NCI-H187 (cell line): ENCODE data around the gene THYN1.

Experiments used
- DNase-seq, 2 experiments: peaks; one replicate each; lab custom pipeline; 2025; lab: John Stamatoyannopoulos, UW

THYN1 gene

DNA sequence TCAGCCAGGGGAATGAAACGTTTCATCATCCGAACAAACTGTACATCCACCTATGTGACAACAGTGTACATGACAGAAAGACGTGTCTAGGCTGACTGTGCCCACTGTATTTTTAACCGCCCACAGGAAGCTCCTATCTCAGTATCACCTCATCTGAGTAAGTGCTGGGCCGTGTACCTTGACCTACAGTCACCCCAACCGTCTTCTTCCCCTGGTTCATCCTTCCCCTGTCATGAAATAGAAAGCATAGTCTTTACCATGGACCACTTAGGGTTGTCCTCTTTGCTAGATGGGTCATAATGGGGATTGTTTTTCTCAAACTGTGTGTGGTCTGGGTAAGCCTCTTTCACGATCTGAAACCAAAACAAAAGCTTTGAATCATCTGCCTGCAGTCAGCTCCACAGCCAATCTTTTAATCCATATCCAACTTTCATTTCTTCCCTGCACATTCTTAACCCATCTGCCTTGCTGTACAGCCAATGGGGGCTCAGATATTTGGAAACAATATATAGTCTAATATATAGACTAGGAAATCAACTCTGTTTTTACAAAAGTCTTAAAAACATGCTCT lies 4.2 kb downstream of the THYN1 start:
- DNase-seq, result no peak

DNA sequence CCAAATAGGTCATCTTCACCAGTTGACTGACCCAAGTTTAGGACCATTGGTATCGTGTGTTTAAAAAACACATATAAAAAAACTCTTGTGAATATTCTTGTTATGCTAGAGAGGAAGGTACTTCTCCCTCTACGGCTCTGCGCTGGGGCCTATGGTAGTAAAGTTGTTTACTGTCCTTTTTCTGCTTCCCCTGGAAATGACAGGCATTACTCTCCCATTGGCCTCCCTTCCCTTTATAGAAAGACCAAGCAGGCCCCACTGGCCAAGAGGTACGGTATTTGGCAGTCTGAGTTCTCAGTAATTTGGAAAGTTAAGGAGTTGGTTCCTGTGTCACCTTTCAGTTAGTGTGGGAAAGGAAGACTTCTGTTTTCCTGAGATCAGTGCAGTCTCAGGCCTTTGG lies 6.5 kb downstream of the THYN1 start:
- DNase-seq, result no peak

DNA sequence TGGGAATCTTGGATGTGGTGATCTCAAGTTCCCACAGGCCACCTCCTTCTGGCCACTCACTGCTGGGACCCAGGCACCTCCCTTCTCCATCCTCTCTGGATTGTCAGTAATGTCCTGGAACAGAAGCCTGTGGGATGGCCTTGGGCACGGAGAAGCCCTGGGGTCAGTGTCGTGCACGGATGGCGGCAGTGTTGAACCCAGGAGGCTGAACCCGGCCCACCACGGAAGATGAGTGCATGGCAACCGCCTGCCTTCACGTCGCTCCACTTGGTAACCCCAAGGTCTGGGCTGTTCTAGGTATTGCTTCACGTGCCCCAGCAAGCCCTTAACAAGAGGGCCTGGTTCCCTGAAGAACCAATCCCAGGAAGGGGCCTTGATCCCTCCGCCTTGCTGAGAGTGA lies 7.1 kb downstream of the THYN1 start:
- no peak for DNase-seq

GRCh38 chr11:134245434-134245833 lies 7.7 kb downstream of the THYN1 start:
- no peak for DNase-seq

- no peak for DNase-seq
Observed at GRCh38 chr11:134244593-134244992, 8.6 kb downstream of the THYN1 start.

- DNase-seq, result no peak
Observed at GRCh38 chr11:134243913-134244312, 9.2 kb downstream of the THYN1 start.

GRCh38 chr11:134242376-134242775 lies 10.8 kb downstream of the THYN1 start:
- no peak for DNase-seq

DNA sequence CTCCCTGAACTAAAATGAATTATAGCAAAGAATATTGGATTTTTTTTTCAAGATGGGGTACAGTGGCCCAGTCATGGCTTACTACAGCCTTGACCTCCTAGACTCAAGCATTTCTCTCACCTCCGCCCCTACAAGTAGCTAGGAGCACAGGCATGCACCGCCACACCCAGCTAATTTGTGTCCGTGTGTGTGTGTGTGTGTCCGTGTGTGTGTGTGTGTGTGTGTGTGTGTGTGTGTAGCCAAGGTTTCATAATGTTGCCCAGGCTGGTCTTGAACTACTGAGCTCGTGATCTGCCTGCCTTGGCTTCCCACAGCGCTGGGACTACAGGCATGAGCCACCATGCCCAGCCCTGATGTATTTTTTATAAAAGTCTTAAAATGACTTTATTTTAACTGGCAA lies 12.6 kb downstream of the THYN1 start:
- DNase-seq, result no peak

DNA sequence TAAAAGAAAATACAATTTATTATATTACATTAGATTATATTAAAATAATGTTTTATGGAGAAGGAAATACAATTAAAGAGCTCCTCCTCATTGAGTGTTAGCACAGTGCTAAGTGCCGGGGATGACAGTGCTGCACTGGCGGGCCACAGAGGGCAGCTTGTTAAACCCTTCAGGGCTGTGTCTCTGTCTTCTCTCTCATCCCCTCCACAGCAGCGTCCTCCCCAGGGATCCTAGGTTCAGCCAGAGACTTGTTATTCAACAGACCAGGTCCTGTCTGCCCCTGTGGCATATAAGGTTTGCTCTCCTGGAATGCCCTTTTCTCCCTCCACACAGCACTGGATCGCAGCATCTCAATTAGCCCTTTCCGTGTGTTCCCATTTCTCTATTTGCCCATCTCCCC lies 14.2 kb downstream of the THYN1 start:
- DNase-seq, result no peak

DNA sequence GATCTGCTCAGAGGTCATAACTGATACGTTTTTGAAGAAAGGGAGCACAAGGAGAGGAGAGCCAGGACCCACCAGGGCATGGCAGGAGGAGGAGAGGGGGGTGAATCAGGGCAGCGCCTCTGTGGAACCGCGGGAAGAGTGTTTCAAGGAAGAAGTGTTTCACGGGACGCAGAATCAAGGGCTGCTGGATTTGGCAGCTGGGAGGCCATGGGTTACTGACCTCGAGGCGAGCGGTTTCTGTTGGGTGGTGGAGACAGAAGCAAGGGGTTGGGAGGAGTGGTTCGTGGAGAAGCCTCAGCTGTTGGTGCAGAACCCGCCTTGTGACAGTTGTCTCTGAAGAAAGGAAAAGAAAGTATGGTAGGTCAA lies 15.6 kb downstream of the THYN1 start:
- no peak for DNase-seq

GRCh38 chr11:134236834-134237556 lies 16.2 kb downstream of the THYN1 start:
- no peak for DNase-seq

DNA sequence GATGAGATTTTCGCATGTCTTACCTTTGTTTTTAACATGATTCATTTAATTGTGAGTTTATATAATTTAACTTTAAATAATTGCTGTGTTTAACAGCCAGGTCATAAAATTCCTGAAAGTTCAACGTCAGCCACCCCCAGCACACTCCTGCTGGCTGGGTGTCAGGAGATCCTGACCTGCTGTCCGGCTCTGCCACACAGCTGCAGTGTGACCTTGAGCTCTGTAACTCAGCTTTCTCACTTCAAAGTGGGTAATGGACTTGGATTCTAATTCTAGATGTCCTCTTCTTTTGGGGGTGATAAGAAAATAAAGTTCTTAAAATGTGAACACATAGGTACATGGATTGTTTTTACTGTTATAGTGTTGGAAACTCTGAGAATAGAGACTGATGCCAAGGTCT lies 17.8 kb downstream of the THYN1 start:
- no peak for DNase-seq

GRCh38 chr11:134233729-134234179 lies 19.4 kb downstream of the THYN1 start:
- DNase-seq, result no peak

DNA sequence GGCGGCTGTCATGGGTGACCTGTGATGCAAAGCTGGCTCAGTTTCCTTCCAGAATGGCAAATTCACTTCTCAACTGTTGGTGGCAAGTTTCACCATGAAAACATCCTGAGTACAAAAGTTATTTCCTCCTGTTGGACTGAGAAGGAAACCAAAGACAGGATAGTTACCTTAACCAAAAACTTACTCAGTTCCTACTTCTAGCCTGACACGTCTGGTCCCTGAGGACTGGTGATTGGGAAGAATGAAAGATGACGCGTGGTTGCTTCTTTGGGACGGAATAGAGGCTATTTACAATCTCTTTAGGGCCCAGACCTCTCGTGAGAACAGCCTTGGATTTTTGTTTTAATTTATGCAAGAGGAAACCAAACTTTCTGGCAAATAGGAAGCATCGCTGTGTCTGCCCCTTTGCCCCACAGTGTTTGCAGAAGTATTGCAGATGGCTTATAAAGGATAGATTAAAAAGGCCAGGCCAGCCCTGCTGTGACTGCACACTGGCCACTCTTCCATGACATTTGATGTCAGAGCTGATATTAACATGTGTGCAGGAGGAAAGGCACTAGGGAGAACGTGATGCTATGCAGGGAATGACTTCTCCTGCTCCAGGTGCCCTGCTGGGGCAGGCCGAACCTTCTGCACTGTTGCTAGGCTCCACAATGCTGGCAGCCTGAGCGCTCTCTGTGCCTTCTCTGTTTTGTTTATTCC lies 21.0 kb downstream of the THYN1 start:
- DNase-seq, result no peak

DNA sequence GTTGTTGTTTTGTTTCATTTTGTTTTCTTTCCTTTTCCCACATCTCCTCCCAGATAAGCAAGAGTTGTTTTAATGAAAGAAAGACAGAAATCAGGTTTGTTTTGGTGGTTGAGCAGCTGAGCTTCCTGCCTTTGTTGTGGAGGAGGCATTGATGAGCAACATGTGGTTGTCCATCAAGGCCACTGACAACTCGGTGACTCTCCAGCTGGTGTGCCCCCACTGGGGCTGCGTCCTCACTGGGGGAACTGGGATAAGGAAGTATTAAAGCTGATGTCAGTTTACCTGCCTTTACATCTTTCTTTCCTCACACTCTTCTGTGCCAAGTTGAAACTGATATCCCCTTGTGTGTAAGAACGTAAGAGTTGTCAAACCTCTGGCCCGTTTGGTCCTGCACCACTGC lies 22.8 kb downstream of the THYN1 start:
- no peak for DNase-seq

GRCh38 chr11:134229126-134229790 lies 23.9 kb downstream of the THYN1 start:
- DNase-seq, result no peak

DNA sequence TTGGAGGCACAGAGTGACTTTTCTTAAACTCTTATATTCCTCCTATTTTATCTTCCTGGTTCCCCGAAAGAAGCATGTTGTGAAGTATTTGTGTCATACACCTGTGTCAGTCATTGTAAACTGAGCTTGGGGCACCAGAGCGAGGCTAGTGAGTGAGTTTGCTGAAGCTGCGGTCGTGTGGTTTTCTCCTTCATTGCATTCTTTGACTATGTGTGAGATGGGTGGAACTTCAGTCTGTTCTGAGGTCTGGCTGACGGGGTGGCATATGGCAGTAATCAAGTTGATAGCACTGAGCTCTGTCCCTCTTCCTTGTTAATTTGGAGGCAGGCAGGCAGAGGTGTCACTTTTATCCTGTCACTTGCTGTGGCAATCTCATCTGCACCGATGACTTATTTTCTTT lies 24.5 kb downstream of the THYN1 start:
- DNase-seq, result no peak

DNA sequence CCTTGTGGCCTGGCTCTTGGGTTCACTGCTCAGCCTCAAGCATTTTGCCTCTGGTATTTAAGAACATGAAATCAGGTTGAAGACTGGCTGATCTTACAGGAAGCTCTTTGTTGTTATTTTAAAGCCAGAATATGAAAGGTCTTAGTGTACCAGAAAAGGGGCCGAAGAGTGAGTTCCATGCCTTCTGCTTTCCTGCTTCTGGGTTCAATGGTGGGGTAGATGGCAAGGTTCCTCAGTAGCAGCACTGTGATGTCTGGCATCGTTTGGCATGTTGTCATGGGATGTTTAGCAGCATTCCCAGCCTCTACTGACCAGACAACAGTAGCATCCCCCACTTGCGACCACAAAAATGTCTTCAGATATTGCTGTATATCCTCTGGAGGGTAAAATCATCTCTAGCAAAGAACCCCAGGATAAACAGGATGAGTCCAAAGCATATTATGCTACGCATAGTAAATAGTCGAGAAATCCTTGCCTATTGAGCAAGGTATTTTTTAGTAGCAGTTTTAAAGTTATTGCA lies 26.3 kb downstream of the THYN1 start:
- DNase-seq, result no peak

- DNase-seq, result peak in 1 of 2 experiments; percentile 16
Observed at GRCh38 chr11:134224710-134225664, 28.2 kb downstream of the THYN1 start.

- DNase-seq, result peak; percentile 90 to 93
Observed at GRCh38 chr11:134223836-134224709, 29.1 kb downstream of the THYN1 start, which contains the start of the genes NCAPD3 and VPS26B. NCAPD3 (minus strand) TSS chr11:134223967; CDS start chr11:134223926, 41 bp downstream. VPS26B (plus strand) TSS chr11:134224671; CDS start chr11:134225123, 452 bp downstream.
